ENCODE results near the gene CRYBA1.

- TF ChIP-seq CTCF (IDR thresholded peaks at IDR 0.05) (no peak), POLR2A (IDR thresholded peaks at IDR 0.05) (no peak)
These were observed 30.5 kb upstream of the CRYBA1 start for GRCh38 chr17:29216181-29216580.
